GM12878 (cell line): ENCODE measurements around the gene ATXN1. TPM values are rescaled to one million over a fixed set of nuclear protein-coding genes. Genes with fewer than 3 reads are reported as not detected.

Experiments
- BRCA1 ChIP-seq: IDR thresholded peaks from 2 replicates; pipeline ENCODE4 v1.6.1; 2011; ENCODE audit warnings: low read depth, low read length, improper control_type of control experiment
- CEBPB ChIP-seq, 2 experiments: fragments of 150-350 bp in 1 of 2; IDR thresholded peaks; 2 replicates each; pipeline ENCODE4 v1.6.1; 2012 to 2014; ENCODE audit warnings: low read depth in 2 of 2, low read length in 2 of 2, borderline replicate concordance in 1 of 2, inconsistent platforms in 1 of 2
- EP300 ChIP-seq, 2 experiments: fragments of 150-350 bp in 1 of 2; IDR thresholded peaks; 2 replicates each; pipeline ENCODE4 v1.6.1; 2011 to 2012; ENCODE audit warnings: low read depth in 2 of 2, low read length in 2 of 2, borderline replicate concordance in 1 of 2, improper control_type of control experiment in 1 of 2, inconsistent platforms in 1 of 2; ENCODE audit not compliant: control insufficient read depth in 1 of 2
- EZH2 ChIP-seq: IDR thresholded peaks from 2 replicates; pipeline ENCODE4 v1.6.1; 2012; ENCODE audit warnings: low read depth, mild to moderate bottlenecking, control low read depth, inconsistent platforms, low read length, borderline replicate concordance; ENCODE audit not compliant: control insufficient read depth
- FOXM1 ChIP-seq: IDR thresholded peaks from 2 replicates; pipeline ENCODE4 v1.6.1; 2012; ENCODE audit warnings: low read depth, mild to moderate bottlenecking, inconsistent platforms, low read length, moderate library complexity
- NFIC ChIP-seq: IDR thresholded peaks from 2 replicates; pipeline ENCODE4 v1.6.1; 2012; ENCODE audit warnings: low read depth, mild to moderate bottlenecking, inconsistent platforms, low read length, moderate library complexity
- POLR2AphosphoS2 ChIP-seq: IDR thresholded peaks from 2 replicates; pipeline ENCODE4 v1.6.1; 2011; ENCODE audit warnings: low read depth, mild to moderate bottlenecking, low read length, improper control_type of control experiment, moderate library complexity
- RELB ChIP-seq: fragments of 450-650 bp; IDR thresholded peaks from 2 replicates; pipeline ENCODE4 v1.6.1; 2017; ENCODE audit warnings: low read depth, mild to moderate bottlenecking, moderate library complexity
- STAT1 ChIP-seq: fragments of 450-650 bp; conservative IDR thresholded peaks from 2 replicates; pipeline ENCODE4 v1.6.1; 2014; ENCODE audit warnings: antibody characterized with exemption, mild to moderate bottlenecking
- ZBTB4 ChIP-seq: fragments of 450-650 bp; formaldehyde crosslinking; IDR thresholded peaks from 2 replicates; pipeline ENCODE4 v1.4.0; 2022; ENCODE audit warnings: mild to moderate bottlenecking, moderate library complexity
- ZNF622 ChIP-seq: fragments of 450-650 bp; IDR thresholded peaks from 2 replicates; pipeline ENCODE4 v1.6.1; 2017; ENCODE audit warnings: mild to moderate bottlenecking, inconsistent platforms
- ZSCAN29 ChIP-seq: fragments of 450-650 bp; IDR thresholded peaks from 2 replicates; pipeline ENCODE4 v1.6.1; 2017; ENCODE audit warnings: mild to moderate bottlenecking, moderate library complexity
- polyA plus RNA-seq, 11 experiments: library from polyadenylated mRNA; depleted of rRNA in 4 of 11; unstranded in 6 of 11; stranded (reverse) in 5 of 11; fragments of >200 nt; fragmentation: Nextera tagmentation in 4 of 11; fragmentation: Illumina TruSeq in 1 of 11; extraction: Ambion mirVana in 4 of 11; extraction: Trizol in 1 of 11; gene quantifications; 1 replicate in 1 of 11; 2 replicates in 10 of 11; pipeline versions ENCODE4 v1.2.1 to v1.2.3, GENCODE V29; 2011 to 2016; ENCODE audit warnings: inconsistent platforms in 2 of 11, missing spikeins in 2 of 11, low read depth in 1 of 11
- total RNA-seq, 4 experiments: library from RNA; depleted of rRNA in 3 of 4; stranded (reverse); fragments of >200 nt in 3 of 4; fragmentation: Illumina TruSeq in 1 of 4; extraction: Trizol in 1 of 4; gene quantifications; 2 replicates each; pipeline versions ENCODE4 v1.2.1 to v1.2.3, GENCODE V29; 2013 to 2021
- TF ChIP-seq, protein P1 (sequence below): IDR thresholded peaks from 2 replicates; pipeline ENCODE4 v1.6.1; 2012; ENCODE audit warnings: low read depth, low read length, improper control_type of control experiment
- TF ChIP-seq, protein P2 (sequence below): fragments of 450-650 bp; IDR thresholded peaks from 2 replicates; pipeline ENCODE4 v1.6.1; 2016; ENCODE audit warnings: mild to moderate bottlenecking

Gene ATXN1
- total and polyA plus RNA-seq, 10 of the 15 experiments (the other 5 are each of a cell fraction or from before 2014, with no cell fraction given): 12.2 to 51.2 (median 20.5) TPM

DNA sequence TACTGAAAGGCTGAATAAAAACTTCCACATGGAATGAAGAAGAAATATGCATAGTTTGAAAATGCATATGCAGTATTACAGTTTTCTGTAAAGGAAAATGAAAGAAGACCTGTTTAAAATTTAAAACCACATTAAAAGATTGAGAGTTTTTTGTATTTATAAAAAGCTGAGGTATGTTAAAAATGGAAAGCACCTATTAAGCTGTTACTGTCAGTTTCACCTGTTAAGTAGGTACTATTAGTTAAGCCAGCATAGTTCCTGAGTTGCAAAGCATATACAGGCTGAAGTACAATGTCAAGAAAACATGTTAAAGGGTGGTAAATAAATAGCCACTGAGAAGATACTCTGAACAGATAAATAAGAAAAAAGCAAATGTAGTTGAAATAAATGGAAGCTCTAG, 69.9 kb downstream of the ATXN1 start (continued):
- peak in 1 of 2 experiments; percentile 52; a peak in 1 of 4 replicates for TF ChIP-seq CEBPB (IDR thresholded peaks at IDR 0.05; ENCODE audit: borderline replicate concordance in 1 of 2, low read depth in 2 of 2, low read length in 2 of 2)
- TF ChIP-seq POLR2AphosphoS2: no peak
- peak; percentile 35; the same call in 1 of the 2 replicates for TF ChIP-seq FOXM1
- no peak for TF ChIP-seq STAT1
- TF ChIP-seq RELB: peak; percentile 67
- TF ChIP-seq BRCA1: no peak
- TF ChIP-seq ZSCAN29: no peak
- no peak for TF ChIP-seq ZBTB4 (CRISPR knock-in tag)
- TF ChIP-seq EP300 (IDR thresholded peaks at IDR 0.05; ENCODE audit: borderline replicate concordance in 1 of 2, control insufficient read depth in 1 of 2, low read depth in 2 of 2, low read length in 2 of 2): peak in 1 of 2 experiments; percentile 36; a peak in 1 of 4 replicates
- no peak for TF ChIP-seq ZNF622
- TF ChIP-seq, protein P1, sequence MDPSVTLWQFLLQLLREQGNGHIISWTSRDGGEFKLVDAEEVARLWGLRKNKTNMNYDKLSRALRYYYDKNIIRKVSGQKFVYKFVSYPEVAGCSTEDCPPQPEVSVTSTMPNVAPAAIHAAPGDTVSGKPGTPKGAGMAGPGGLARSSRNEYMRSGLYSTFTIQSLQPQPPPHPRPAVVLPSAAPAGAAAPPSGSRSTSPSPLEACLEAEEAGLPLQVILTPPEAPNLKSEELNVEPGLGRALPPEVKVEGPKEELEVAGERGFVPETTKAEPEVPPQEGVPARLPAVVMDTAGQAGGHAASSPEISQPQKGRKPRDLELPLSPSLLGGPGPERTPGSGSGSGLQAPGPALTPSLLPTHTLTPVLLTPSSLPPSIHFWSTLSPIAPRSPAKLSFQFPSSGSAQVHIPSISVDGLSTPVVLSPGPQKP: no peak
- TF ChIP-seq, protein P2, sequence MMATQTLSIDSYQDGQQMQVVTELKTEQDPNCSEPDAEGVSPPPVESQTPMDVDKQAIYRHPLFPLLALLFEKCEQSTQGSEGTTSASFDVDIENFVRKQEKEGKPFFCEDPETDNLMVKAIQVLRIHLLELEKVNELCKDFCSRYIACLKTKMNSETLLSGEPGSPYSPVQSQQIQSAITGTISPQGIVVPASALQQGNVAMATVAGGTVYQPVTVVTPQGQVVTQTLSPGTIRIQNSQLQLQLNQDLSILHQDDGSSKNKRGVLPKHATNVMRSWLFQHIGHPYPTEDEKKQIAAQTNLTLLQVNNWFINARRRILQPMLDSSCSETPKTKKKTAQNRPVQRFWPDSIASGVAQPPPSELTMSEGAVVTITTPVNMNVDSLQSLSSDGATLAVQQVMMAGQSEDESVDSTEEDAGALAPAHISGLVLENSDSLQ: 0 out of 2 replicates have a peak, but pooled peaks have one; percentile 19
- peak; percentile 26 for TF ChIP-seq NFIC
- no peak for TF ChIP-seq EZH2
